Adrenal gland (tissue), 12 donors: Measurements from ENCODE around the gene CD79A. TPM values are rescaled to one million over a fixed set of nuclear protein-coding genes. Genes with fewer than 3 reads are reported as not detected.

Experiments
- DNase-seq, 7 donors: peaks; one replicate each; pipeline ENCODE4 v3.0.0-alpha.2; 2019 to 2020
- H3K27ac ChIP-seq, 5 donors: fragments of 200-600 bp; sonication (generic) in 4 of 5; 1 replicate in 3 of 5; 2 replicates in 2 of 5; pipeline versions ENCODE4 v1.5.1 to v1.8.0; 2016 to 2020; ENCODE audit warnings: mild to moderate bottlenecking in 1 of 5
- H3K27me3 ChIP-seq: fragments of 200-600 bp; 2 replicates; pipeline ENCODE4 v1.8.0; 2021
- H3K36me3 ChIP-seq, 2 donors: fragments of 200-600 bp; replicated peaks in 1 of 2; 1 replicate in 1 of 2; 2 replicates in 1 of 2; pipeline versions ENCODE4 v1.5.1 to v1.8.0; 2018 to 2022
- H3K4me1 ChIP-seq, 2 donors: fragments of 200-600 bp; replicated peaks in 1 of 2; 1 replicate in 1 of 2; 2 replicates in 1 of 2; pipeline versions ENCODE4 v1.5.1 to v1.8.0; 2018 to 2021
- H3K4me3 ChIP-seq, 4 donors: fragments of 200-600 bp; sonication (generic) in 3 of 4; one replicate each; pipeline ENCODE4 v1.5.1; 2016 to 2018
- H3K9me3 ChIP-seq, 3 donors: fragments of 200-600 bp; sonication (generic) in 1 of 3; replicated peaks in 1 of 3; 1 replicate in 2 of 3; 2 replicates in 1 of 3; pipeline versions ENCODE4 v1.5.1 to v1.8.0; 2016 to 2021
- CTCF ChIP-seq, 6 experiments: fragments of 450-650 bp in 4 of 6; fragments of 200-600 bp in 2 of 6; sonication (generic) in 1 of 6; IDR thresholded peaks; 1 replicate in 5 of 6; 2 replicates in 1 of 6; pipeline versions ENCODE4 v1.5.1 to v1.8.0; 2016 to 2021; ENCODE audit warnings: antibody characterized with exemption in 6 of 6, mild to moderate bottlenecking in 2 of 6, moderate library complexity in 1 of 6
- POLR2A ChIP-seq, 2 donors: fragments of 450-650 bp; IDR thresholded peaks; one replicate each; pipeline ENCODE4 v1.6.1; 2017; ENCODE audit warnings: antibody characterized with exemption in 2 of 2, mild to moderate bottlenecking in 2 of 2, moderate library complexity in 1 of 2
- WGBS, 4 donors: extraction: QIAGEN DNeasy Blood & Tissue Kit in 2 of 4; methylation state at CpG; one replicate each; pipeline versions ENCODE4 v1.1.5 to v1.1.7; 2013 to 2017; 5-methylcytosine and 5-hydroxymethylcytosine counted together
- intact Hi-C, 2 donors: fragments of 100-400 bp; cut with DNase I; formaldehyde crosslinking; loops; one replicate each; pipeline versions ENCODE4 v1.14.1 to v1.15.0; 2022 to 2023
- polyA plus RNA-seq, 3 donors: library from polyadenylated mRNA; stranded (reverse); fragments of 200-250 nt in 2 of 3; fragments of 350-450 nt in 1 of 3; fragmentation: Illumina TruSeq in 1 of 3; extraction: RNeasy Lipid Tissue Mini Kit (QIAGEN cat#74804) in 1 of 3; gene quantifications; one replicate each; pipeline ENCODE4 v1.2.3, GENCODE V29; 2013 to 2014
- total RNA-seq, 9 donors: library from RNA; depleted of rRNA in 4 of 9; stranded (reverse); fragments of >200 nt in 4 of 9; fragments of 120-200 nt in 1 of 9; fragmentation: NEBNext Ultra II Directional in 1 of 9; extraction: Animal tissue kit (Norgen Biotek cat#: 25700) in 1 of 9; gene quantifications; one replicate each; pipeline versions ENCODE4 v1.1.0 to v1.2.4, GENCODE V29; 2013 to 2023
- donor health status: healthy with polysubstance abuse.
- donor health status: Bipolar disorder and iron deficiency.
- donor health status: DM: yes; HTN: yes; CAD: no.
- donor health status: DM: no; HTN: no; CAD: no.
- donor health status: DM: no; HTN: no; CAD: no.
- donor health status: DM: yes; HTN: yes; CAD: no.

The CD79A gene
- total and polyA plus RNA-seq, 12 donors = 0.28 to 6.2 (median 0.50) TPM; not detected in 3

- no peaks in the 10 kb centered on the region for H3K9me3 ChIP-seq
- 74 to 86% (median 80%) methylated on average over 6 of the region's 6 CpGs for WGBS, 4 donors
- intact Hi-C loops = no loop called here
- no peak overlapping the region for H3K4me3 ChIP-seq
- no peak overlapping the region for H3K27ac ChIP-seq
- no peak for DNase-seq
- TF ChIP-seq CTCF (IDR thresholded peaks at IDR 0.05) (no peak), POLR2A (IDR thresholded peaks at IDR 0.05) (no peak)
- H3K27me3 ChIP-seq = no peaks in the 10 kb centered on the region
- H3K36me3 ChIP-seq = peaks cover 0 to 56% of the 10 kb centered on the region in 2 donors
- no peaks in the 10 kb centered on the region for H3K4me1 ChIP-seq
Measured at GRCh38 chr19:41893899-41894298, 16.8 kb downstream of the CD79A start.

- Histone ChIP-seq H3K4me3 (no peak overlapping the region), H3K9me3 (no peaks in the 10 kb centered on the region), H3K27me3 (no peaks in the 10 kb centered on the region), H3K27ac (no peak overlapping the region), H3K36me3 (peaks cover 0 to 56% of the 10 kb centered on the region in 2 donors), H3K4me1 (no peaks in the 10 kb centered on the region)
- intact Hi-C loops = no loop called here
- 85 to 87% (median 86%) methylated on average over 5 to 14 of the region's 14 CpGs for WGBS, 4 donors
- no peak for TF ChIP-seq POLR2A (IDR thresholded peaks at IDR 0.05)
- TF ChIP-seq CTCF (IDR thresholded peaks at IDR 0.05) = no peak
- no peak for DNase-seq
Measured at GRCh38 chr19:41894350-41894749, 17.3 kb downstream of the CD79A start.

- Histone ChIP-seq H3K27me3 (no peaks in the 10 kb centered on the region), H3K27ac (no peak overlapping the region), H3K4me1 (no peaks in the 10 kb centered on the region), H3K9me3 (no peaks in the 10 kb centered on the region), H3K4me3 (no peak overlapping the region), H3K36me3 (peaks cover 0 to 65% of the 10 kb centered on the region in 2 donors)
- DNase-seq = no peak
- 75 to 91% (median 89%) methylated on average over 6 to 19 of the region's 19 CpGs for WGBS, 4 donors
- TF ChIP-seq CTCF (IDR thresholded peaks at IDR 0.05) (no peak), POLR2A (IDR thresholded peaks at IDR 0.05) (no peak)
- intact Hi-C loops = no loop called here
Measured at GRCh38 chr19:41895745-41896580, 18.9 kb downstream of the CD79A start.

GRCh38 chr19:41896581-41896942 is 19.5 kb downstream of the CD79A start:
- Histone ChIP-seq H3K27me3 (no peaks in the 10 kb centered on the region), H3K27ac (no peak overlapping the region), H3K9me3 (no peaks in the 10 kb centered on the region), H3K4me3 (no peak overlapping the region), H3K36me3 (peaks cover 0 to 70% of the 10 kb centered on the region in 2 donors), H3K4me1 (no peaks in the 10 kb centered on the region)
- WGBS, 4 donors = 86 to 100% (median 96%) methylated on average over 1 of the region's 1 CpG
- no peak for DNase-seq
- intact Hi-C loops = no loop called here
- no peak for TF ChIP-seq POLR2A (IDR thresholded peaks at IDR 0.05)
- no peak for TF ChIP-seq CTCF (IDR thresholded peaks at IDR 0.05)
